Skeletal muscle satellite cell (primary cell): ENCODE data around the gene TARDBP.
"Not testable (repeated sequence)": the region's sequence is repeated elsewhere in the genome, so short reads cannot be mapped to it uniquely, and the experiment has no call there.

ENCODE experiments used
- H3K27me3 ChIP-seq: 2 replicates; pipeline ENCODE4 v1.7.0; 2013; ENCODE audit warnings: low read length; ENCODE audit not compliant: control insufficient read depth, insufficient read depth
- H3K36me3 ChIP-seq: 2 replicates; pipeline ENCODE4 v1.7.0; 2013; ENCODE audit warnings: mild to moderate bottlenecking, control low read depth, low read length; ENCODE audit not compliant: insufficient read depth
- H3K4me1 ChIP-seq: 2 replicates; pipeline ENCODE4 v1.7.0; 2013; ENCODE audit warnings: low read length; ENCODE audit not compliant: control insufficient read depth, insufficient read depth
- H3K4me2 ChIP-seq: 2 replicates; pipeline ENCODE4 v1.7.0; 2013; ENCODE audit warnings: mild to moderate bottlenecking, low read length
- H3K4me3 ChIP-seq: 2 replicates; pipeline ENCODE4 v1.7.0; 2013; ENCODE audit warnings: low read length
- H3K9ac ChIP-seq: 2 replicates; pipeline ENCODE4 v1.7.0; 2013; ENCODE audit warnings: mild to moderate bottlenecking, low read depth, low read length, moderate library complexity
- H3K9me3 ChIP-seq: replicated peaks from 2 replicates; pipeline ENCODE4 v1.7.0; 2013; ENCODE audit warnings: mild to moderate bottlenecking, control low read depth, low read length

TARDBP gene

DNA sequence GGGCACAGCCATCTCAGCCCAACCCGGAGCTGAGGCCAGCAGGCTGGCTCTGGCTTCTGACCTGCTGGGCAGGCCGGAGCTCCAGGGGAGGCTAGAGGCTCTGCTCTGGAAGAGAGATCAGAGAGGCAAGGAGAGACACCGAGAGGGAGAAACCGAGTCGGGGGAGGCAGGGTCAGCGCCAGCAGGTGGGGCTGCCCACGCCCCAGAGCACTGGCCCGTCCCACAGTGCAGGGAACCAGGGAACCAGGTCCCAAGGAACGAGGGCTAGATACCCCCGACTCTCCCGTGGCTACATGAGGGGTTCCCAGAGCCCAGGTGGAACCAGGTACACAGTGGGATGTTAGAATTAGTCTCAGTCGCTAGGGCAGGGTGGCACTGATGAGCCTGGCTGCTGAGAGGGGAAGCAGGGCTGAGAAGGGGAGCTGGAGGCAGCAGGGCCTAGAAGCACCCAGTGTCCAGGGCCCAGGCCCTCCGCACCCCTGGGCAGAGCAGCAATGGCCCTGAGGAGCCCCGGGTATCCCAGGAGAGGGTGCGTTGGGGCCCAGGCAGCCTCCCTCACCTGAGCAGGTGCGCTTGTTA lies 32.5 kb downstream of the TARDBP start:
- no peak overlapping the region for H3K4me3 ChIP-seq
- H3K36me3 ChIP-seq: no peaks in the 10 kb centered on the region

DNA sequence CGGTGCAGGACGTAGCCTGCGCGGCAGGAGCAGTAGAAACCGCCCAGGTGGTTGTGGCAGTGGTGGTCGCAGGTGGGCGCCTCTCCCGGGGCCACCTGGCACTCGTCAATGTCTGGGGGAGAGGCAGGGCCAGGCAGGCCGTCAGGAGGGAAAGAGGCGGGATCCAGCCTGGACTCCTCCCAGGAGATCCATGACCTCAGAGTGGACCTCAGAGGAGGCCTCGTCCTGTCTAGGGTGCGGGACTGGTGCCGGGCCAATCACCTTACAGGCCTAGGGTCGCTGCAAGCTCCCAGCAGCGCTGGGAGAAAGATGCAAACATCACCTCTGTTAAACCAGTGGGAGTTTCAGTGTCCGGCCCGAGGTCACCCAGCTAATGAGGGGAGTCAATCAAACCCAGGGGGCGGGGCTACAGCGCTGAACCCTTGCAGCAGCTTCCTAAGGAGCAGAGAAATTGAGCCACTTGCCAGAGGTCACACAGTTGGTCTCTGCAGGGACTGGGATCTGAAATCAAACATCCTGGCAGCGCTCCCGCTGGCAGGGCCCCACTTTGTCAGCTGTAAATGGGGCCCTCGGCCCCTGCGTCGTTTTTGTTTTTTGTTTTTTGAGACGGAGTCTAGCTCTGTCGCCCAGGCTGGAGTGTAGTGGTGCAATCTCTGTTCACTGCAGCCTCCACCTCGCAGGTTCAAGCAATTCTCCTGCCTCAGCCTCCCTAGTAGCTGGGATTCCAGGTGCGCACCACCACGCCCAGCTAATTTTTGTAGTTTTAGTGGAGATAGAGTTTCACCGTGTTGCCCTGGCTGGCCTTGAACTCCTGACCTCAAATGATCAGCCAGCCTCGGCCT lies 33.2 kb downstream of the TARDBP start:
- no peaks in the 10 kb centered on the region for H3K9me3 ChIP-seq
- no peak overlapping the region for H3K4me2 ChIP-seq
- no peaks in the 10 kb centered on the region for H3K27me3 ChIP-seq
- H3K9ac ChIP-seq: no peak overlapping the region
- no peaks in the 10 kb centered on the region for H3K36me3 ChIP-seq
- no peak overlapping the region for H3K4me3 ChIP-seq
- no peaks in the 10 kb centered on the region for H3K4me1 ChIP-seq

More for the DNA sequence above, 32.5 kb downstream of the TARDBP start:
- no peaks in the 10 kb centered on the region for H3K9me3 ChIP-seq
- H3K27me3 ChIP-seq: no peaks in the 10 kb centered on the region
- H3K4me1 ChIP-seq: no peaks in the 10 kb centered on the region
- H3K4me2 ChIP-seq: no peak overlapping the region
- H3K9ac ChIP-seq: no peak overlapping the region

DNA sequence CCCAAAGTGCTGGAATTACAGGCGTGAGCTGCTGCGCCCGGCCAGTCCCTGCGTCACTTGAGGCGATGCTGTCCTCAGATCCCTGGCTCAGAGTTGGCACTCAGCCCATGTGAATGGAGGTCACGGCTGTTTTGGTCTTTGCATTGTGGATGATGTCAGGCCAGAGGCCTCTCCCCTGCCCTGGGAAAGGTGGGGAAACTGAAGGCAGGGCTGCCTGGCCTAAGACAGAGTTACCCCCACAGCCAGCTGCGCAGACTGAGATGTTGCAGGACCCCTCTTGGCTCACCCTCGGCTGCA lies 33.8 kb downstream of the TARDBP start:
- H3K9ac ChIP-seq: no peak overlapping the region
- H3K4me3 ChIP-seq: no peak overlapping the region
- H3K36me3 ChIP-seq: no peaks in the 10 kb centered on the region
- H3K27me3 ChIP-seq: no peaks in the 10 kb centered on the region
- H3K9me3 ChIP-seq: no peaks in the 10 kb centered on the region
- no peaks in the 10 kb centered on the region for H3K4me1 ChIP-seq
- H3K4me2 ChIP-seq: no peak overlapping the region

DNA sequence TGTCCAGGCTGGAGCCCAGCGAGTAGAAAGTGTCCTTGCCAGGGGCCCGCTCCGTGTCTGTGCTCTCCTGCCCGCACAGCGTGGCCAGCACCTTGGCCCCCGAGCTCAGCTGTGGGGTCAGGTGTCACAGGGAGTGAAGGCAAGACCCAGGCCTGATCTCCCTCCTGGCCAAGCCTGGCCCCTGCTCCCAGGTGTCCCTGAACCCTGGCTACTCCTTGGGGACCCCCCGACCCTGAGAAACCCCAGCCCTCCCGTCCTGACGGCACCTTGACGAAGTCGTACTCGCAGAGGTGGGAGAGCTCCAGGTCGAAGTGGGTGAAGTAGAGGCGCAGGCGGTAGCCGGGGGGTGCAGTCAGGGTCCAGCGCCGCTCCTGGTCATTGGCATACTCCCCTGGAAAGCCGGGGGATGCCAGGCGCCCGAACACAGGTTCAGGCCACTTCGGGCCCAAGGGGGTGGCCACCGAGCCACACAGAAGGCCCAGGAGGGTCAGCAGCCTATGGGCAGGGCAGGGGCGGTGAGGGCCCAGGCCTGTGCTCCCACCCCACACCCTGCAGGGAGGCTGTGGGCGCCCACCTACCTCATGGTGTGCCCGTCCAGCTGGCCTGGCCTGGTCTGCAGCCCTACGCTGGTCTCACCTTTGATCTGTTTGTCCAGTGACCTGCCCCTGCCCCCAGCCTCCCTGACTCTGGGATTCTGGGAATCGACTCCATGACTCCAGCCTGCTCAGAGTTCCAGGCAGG lies 34.3 kb downstream of the TARDBP start, which contains the start of gene MASP2:
TSS of gene MASP2 (minus strand) at position 615 of the 741 bp plus-strand sequence. CDS start at position 583, 32 bp downstream.
- Histone ChIP-seq H3K9ac (no peak within 1 kb of the TSS), H3K9me3 (no peaks in the 10 kb centered on the region), H3K4me3 (no peak within 1 kb of the TSS), H3K4me1 (no peaks in the 10 kb centered on the region), H3K27me3 (no peaks in the 10 kb centered on the region), H3K4me2 (no peak within 1 kb of the TSS), H3K36me3 (no peaks in the 10 kb centered on the region)

GRCh38 chr1:11051121-11051520 lies 38.7 kb downstream of the TARDBP start:
- not testable (repeated sequence) for H3K9me3 ChIP-seq, H3K27me3 ChIP-seq, H3K4me3 ChIP-seq, H3K4me1 ChIP-seq, H3K4me2 ChIP-seq, H3K9ac ChIP-seq
- peaks cover 10% of the 10 kb centered on the region for H3K36me3 ChIP-seq

DNA sequence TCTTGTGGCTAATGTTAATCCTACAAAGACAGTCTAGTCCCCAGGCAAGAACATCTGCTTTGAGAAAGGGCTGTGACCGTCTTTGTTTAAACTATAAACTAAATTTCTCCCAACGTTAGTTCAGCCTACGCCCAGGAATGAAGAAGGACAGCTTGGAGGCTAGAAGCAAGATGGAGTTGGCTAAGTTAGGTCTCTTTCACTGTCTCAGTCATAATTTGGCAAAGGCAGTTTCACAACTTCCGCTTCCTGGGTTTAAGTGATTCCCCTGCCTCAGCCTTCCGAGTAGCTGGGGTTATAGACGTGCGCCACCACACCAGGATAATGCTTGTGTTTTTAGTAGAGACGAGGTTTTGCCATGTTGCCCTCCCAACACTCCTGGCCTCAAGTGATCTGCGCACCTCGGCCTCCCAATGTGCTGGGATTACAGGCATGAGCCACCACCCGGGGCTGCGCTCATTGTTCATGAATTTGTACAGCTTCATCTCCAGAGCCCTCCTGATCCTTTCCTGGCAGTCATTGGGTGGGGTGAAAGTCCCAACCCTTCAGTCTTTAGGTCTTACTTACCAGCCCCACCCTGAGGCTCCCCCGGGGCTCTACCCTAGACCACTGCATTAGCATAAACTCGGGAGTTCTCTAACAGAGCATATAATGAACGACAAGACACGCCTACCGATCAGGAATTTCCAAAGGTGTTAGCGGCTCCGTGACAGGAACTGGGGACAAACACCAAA lies 39.5 kb downstream of the TARDBP start:
- H3K9ac ChIP-seq: no peak overlapping the region

DNA sequence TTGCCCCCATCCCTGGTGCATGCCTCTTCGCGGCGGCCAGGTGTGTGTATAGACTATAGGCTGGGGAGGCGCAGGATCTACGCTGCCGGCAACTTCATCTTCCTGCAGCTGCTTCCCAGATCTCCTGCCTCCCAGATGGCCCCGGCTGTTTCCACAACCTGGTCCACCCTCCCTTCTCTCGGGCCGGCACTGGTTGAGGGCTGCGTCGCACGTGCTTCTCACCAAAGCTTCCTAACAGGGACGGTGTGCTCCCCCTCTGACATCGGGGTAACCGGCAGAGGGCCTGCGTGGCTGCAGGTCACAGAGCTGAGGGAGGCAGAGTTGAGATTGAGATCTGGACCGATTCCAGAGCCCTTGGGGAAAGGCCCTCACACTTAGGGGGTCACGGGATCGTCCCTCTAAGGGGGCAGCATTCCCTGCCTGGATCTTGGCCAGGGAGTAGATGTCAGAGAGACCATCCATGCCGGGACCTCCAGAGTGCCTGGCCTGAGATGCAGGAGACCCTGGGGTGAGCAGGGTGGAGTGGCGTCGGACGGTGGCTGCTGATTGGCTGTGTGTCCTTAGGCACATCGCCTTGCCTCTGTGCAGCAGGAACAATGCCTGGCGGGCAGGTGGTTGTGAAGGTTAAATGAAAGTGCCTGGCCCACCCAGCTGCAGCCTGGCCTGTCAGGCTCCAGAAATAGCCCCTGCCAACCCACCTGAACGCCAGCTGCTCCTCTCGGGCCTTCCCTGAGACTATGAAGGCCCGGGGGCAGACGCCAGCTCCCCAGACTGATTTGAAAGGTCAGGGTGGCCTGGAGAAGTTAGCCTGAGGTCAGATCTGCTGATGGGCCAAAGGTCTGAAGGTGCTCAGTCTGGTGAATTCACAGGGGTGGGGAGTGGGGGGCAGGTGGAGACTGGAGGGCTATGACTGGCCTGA lies 40.6 kb downstream of the TARDBP start:
- Histone ChIP-seq H3K27me3 (no peaks in the 10 kb centered on the region), H3K4me2 (no peak overlapping the region), H3K4me3 (no peak overlapping the region), H3K9ac (no peak overlapping the region), H3K4me1 (no peaks in the 10 kb centered on the region), H3K9me3 (no peaks in the 10 kb centered on the region), H3K36me3 (peaks cover 23% of the 10 kb centered on the region)

More for the DNA sequence above, 39.5 kb downstream of the TARDBP start:
- Histone ChIP-seq H3K36me3 (peaks cover 16% of the 10 kb centered on the region), H3K4me3 (no peak overlapping the region), H3K4me2 (no peak overlapping the region), H3K27me3 (no peaks in the 10 kb centered on the region), H3K9me3 (no peaks in the 10 kb centered on the region), H3K4me1 (no peaks in the 10 kb centered on the region)

- Histone ChIP-seq H3K9me3 (no peaks in the 10 kb centered on the region), H3K9ac (no peak overlapping the region), H3K4me1 (no peaks in the 10 kb centered on the region), H3K4me2 (no peak overlapping the region), H3K4me3 (no peak overlapping the region), H3K27me3 (no peaks in the 10 kb centered on the region), H3K36me3 (peaks cover 24% of the 10 kb centered on the region)
Observed at GRCh38 chr1:11053758-11054137, 41.3 kb downstream of the TARDBP start.

DNA sequence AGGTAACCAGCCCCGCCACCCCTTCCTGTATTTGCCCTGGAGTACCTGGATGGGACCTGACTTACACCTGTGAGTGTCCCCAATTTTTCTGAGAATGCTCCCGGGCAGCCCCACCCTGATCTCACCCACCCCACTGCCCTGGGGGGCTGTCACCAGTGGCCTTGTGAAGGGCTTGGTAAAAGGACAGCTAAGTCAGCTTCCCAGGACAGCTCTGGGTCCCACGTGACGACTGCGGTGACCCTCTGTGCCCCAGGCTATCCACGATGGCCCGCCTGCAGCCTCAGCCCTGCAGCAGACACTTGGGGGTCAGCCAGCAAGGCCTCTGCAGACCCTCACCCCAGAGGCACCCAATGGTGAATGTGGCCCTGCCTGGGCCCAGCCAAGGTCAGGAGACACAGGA lies 41.7 kb downstream of the TARDBP start:
- H3K4me3 ChIP-seq: no peak overlapping the region
- H3K36me3 ChIP-seq: peaks cover 24% of the 10 kb centered on the region
- no peak overlapping the region for H3K9ac ChIP-seq
- H3K9me3 ChIP-seq: no peaks in the 10 kb centered on the region
- no peak overlapping the region for H3K4me2 ChIP-seq
- no peaks in the 10 kb centered on the region for H3K4me1 ChIP-seq
- no peaks in the 10 kb centered on the region for H3K27me3 ChIP-seq

DNA sequence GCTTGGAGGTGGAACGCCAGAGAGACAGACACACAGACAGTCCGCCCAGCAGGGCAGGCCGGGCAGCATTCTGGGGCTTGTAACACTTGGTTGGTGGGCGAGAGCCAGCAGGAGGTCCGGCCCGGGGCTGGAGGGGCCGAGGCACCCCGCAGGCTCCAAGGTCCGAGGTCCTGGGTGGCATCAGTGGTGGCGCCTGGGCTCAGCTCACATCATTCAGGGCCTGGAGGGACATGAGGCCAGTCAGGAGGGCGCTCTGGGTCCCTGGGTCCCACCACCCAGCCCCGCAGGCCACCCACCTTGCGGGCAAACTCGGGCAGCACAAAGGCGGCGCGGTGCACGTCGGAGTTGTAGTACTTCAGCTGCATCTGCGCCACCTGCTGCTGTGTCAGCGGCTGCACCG lies 42.2 kb downstream of the TARDBP start:
- Histone ChIP-seq H3K27me3 (no peaks in the 10 kb centered on the region), H3K4me3 (no peak overlapping the region), H3K36me3 (peaks cover 24% of the 10 kb centered on the region), H3K9me3 (no peaks in the 10 kb centered on the region), H3K4me2 (no peak overlapping the region), H3K9ac (no peak overlapping the region), H3K4me1 (no peaks in the 10 kb centered on the region)
